Cardiac fibroblast (primary cell): ENCODE data around the gene GYG1.
A peak's percentile ranks its signal among the peaks of the same experiment; 100 is the strongest.

Experiments used
- DNase-seq, 2 donors: peaks; one replicate each; pipeline versions ENCODE4 v3.0.0 to v3.0.0-alpha.2; 2010; ENCODE audit warnings: low read depth in 2 of 2
- H3K4me3 ChIP-seq, 2 donors: replicated peaks in 1 of 2; 1 replicate in 1 of 2; 2 replicates in 1 of 2; pipeline ENCODE4 v1.5.1; 2011; ENCODE audit warnings: low read depth in 2 of 2, low read length in 2 of 2, mild to moderate bottlenecking in 2 of 2, moderate library complexity in 1 of 2
- TF ChIP-seq, protein P1 (sequence below): IDR thresholded peaks from one replicate; pipeline ENCODE4 v1.5.1; 2011; ENCODE audit warnings: low read depth, mild to moderate bottlenecking, low read length, inconsistent platforms

GYG1 gene

DNA sequence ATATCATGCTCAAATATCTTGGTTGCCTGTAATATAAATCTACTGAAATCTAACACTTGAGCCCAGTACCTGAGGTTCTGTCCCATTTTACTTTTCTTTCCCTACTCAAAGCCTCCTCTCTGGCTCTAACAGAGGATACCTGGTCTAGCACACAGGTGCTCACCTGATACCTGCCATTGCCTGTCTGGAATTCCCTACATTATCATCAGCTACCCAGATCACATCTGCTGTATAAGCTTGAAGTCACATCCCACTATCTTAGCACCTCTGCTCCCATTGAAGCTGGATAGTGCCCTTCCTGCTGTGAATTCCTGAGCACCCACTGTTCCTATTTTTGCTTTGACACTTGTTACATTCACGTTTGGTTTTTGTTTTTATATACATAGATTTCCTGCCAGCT lies 30.5 kb downstream of the GYG1 start:
- TF ChIP-seq, protein P1, sequence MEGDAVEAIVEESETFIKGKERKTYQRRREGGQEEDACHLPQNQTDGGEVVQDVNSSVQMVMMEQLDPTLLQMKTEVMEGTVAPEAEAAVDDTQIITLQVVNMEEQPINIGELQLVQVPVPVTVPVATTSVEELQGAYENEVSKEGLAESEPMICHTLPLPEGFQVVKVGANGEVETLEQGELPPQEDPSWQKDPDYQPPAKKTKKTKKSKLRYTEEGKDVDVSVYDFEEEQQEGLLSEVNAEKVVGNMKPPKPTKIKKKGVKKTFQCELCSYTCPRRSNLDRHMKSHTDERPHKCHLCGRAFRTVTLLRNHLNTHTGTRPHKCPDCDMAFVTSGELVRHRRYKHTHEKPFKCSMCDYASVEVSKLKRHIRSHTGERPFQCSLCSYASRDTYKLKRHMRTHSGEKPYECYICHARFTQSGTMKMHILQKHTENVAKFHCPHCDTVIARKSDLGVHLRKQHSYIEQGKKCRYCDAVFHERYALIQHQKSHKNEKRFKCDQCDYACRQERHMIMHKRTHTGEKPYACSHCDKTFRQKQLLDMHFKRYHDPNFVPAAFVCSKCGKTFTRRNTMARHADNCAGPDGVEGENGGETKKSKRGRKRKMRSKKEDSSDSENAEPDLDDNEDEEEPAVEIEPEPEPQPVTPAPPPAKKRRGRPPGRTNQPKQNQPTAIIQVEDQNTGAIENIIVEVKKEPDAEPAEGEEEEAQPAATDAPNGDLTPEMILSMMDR = no peak
- DNase-seq = no peak
- H3K4me3 ChIP-seq = no peak overlapping the region

DNA sequence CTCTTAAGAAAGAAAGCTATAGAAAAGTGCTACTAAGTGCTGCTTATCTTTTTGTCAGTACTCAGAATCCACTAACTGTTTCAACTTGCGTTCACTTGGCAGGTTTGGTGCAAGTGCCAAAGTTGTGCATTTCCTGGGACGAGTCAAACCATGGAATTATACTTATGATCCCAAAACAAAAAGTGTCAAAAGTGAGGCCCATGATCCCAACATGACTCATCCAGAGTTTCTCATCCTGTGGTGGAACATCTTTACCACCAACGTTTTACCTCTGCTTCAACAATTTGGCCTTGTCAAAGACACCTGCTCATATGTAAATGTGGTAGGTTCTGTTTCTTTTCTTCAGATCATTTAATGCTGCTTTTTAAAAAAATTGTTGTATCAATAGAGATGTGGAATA lies 32.6 kb downstream of the GYG1 start:
- no peak overlapping the region for H3K4me3 ChIP-seq
- no peak for DNase-seq
- TF ChIP-seq, protein P1 = no peak

DNA sequence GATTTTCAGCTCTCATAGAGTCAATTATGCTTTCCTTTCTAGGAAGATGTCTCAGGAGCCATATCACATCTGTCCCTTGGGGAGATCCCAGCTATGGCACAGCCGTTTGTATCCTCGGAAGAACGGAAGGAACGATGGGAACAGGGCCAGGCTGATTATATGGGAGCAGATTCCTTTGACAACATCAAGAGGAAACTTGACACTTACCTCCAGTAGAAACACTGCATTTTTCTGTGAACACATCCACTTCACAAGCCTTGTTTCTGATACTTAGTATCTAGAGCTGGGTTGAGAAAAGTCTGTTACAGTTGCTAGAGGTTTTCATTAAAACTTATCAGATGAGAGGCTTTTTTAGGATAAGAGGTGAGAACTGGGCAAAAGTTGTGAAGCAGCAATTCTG lies 35.4 kb downstream of the GYG1 start:
- no peak overlapping the region for H3K4me3 ChIP-seq
- TF ChIP-seq, protein P1 = no peak
- DNase-seq = no peak

DNA sequence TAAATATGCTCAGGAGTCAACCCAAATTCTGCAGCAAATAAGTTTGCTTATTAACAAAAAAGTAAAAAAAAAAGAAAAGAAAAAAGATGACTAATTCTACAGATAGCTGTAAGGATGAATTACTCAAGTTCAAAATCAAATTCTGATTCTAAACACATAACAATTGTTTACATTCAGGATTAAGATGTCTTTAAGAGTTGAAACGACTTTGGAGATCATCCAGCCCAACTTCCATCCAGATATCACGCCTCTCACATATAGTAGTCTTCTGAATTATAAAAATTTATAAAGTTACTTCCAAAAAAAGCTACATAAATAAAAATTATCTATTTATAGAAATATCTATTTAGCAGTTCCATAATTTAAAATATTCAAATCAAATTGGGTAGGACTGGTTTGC lies 39.8 kb downstream of the GYG1 start:
- TF ChIP-seq, protein P1 = no peak
- no peak overlapping the region for H3K4me3 ChIP-seq
- no peak for DNase-seq

DNA sequence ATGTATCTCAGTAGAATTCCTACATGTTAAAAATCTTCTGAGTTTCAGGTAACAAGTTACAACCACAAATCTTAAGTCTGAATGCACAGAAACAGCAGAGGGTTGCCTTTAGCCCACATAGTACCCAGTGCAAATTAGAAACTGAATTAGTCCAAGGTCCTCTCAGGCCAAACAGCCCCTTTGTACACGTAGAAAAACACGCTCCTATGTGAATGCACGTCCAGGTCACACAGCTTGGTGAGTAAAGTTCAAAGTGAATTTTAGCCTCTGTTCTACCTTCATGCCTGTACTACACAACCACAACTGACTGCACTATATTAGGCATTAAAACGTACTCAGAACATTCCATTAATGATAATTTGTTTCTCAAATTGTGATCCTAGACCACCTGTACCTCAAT lies 46.3 kb downstream of the GYG1 start:
- DNase-seq = no peak
- TF ChIP-seq, protein P1 = no peak
- no peak overlapping the region for H3K4me3 ChIP-seq

DNA sequence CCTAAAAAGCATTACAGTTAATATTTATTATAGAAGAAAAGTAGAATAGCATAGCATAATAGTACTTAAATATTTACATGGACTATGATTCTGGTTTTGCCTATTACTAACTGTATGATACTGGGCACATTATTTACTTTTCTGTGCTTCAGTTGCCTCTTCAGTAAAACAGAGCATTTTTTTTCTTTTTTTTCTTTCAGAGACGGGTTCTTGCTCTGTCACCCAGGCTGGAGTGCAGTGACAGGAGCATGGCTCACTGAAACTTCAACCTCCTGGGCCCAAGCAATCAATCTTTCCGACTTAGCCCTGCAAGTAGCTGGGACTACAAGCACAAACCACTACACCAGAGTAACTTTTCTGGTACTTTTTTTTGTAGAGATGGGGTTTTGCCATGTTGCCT lies 47.0 kb downstream of the GYG1 start:
- TF ChIP-seq, protein P1 = no peak
- DNase-seq = no peak
- no peak overlapping the region for H3K4me3 ChIP-seq

DNA sequence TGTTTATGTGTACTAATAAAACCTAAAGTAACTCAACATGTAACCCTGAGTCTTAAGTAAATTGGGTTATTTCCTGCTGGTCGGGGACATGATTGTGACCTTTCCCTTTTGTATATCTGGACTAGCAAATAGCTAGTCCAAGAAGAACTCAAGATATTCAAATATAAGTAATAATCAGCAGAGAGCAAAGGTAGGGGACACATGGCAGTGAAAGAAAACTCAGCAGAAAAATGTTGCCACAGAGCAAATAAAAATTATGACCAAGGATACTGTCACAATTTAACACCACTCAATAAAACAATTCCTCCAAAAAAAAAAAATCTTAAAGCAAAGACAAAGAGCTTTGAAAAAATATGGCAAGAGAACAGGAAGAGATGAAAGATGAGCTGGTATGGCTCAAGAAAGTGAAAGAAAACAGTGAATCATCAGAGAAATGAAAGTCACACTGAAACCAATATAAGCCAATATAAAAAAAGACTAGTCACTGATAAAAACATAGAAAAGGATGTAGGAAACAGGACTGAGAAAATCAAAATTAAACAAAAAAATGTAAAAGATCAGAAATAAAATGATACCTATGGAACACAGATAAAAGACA lies 51.5 kb downstream of the GYG1 start:
- TF ChIP-seq, protein P1 = no peak
- DNase-seq = peak; percentile 54 to 77
- H3K4me3 ChIP-seq = no peak overlapping the region
